HG03060 (cell line): Measurements from ENCODE around the gene NAXE.

ENCODE experiments used
- ATAC-seq: cut with Tn5 transposase; IDR thresholded peaks from one replicate; pipeline ENCODE4 v1.9.1; 2021; ENCODE audit warnings: low read depth, moderate number of reproducible peaks; ENCODE audit not compliant: unreplicated experiment

NAXE gene

DNA sequence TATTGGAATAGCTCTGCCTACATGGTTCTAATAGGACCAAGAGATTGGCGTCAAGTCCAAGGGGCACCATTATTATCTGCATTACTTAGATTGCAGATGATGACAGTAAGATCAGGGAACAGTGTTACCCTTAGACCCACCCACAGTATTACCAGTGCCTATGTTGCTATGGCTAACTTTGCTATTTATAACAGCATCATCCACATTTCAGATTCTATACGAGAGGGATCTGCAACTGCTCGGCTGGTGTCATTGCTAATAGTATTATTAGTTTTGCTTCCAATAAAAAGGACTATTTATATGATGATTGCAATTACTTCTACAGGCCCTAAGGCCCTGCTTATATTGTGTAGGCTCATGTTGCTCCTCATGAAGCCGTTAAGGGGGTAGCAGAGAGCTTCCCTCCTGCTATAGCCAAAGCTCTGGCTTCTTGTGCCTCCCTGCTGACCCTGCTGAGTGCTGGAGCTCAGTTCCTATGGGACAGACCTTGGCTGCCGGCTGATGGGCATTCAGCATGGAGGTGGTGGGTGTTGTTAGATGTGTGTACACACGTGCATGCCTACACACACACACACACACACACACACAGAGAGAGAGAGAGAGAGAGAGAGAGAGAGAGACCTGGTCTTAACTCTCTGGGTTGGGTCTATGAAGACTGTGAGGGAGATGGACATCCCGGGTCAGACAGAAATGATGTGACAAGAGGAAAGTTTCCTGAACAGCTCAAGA, 51.6 kb downstream of the NAXE start:
- no peak for ATAC-seq

DNA sequence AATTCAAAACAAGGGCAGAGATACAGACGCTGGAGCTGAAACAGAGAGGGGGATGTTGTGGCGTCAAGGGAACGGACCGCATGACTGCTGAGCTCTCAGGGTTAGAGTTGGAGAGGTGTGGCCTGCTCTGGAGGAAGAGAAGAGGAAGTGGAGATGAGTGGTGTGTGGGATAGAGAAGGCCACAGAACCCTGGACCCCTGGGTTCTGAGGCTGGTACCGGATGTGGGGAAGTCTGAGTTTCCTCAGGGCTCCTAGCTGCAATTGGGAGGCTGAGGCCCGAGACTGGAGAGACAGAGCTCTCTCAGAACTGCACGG, 52.2 kb downstream of the NAXE start:
- ATAC-seq: no peak
